GM12874 (cell line): ENCODE results near the gene ACSM4.

Experiments used
- CTCF ChIP-seq: IDR thresholded peaks from 2 replicates; pipeline ENCODE4 v1.5.1; 2011; ENCODE audit warnings: low read depth, mild to moderate bottlenecking, control low read depth, low read length, moderate library complexity; ENCODE audit not compliant: insufficient read depth

Gene ACSM4

GRCh38 chr12:7304456-7304855 is 584 bp downstream of the ACSM4 start:
- no peak for TF ChIP-seq CTCF

GRCh38 chr12:7310070-7310469 is 6.2 kb downstream of the ACSM4 start:
- TF ChIP-seq CTCF, result no peak

- TF ChIP-seq CTCF, result no peak
Observed at GRCh38 chr12:7319930-7320329, 16.1 kb downstream of the ACSM4 start.

- no peak for TF ChIP-seq CTCF
Observed at GRCh38 chr12:7321624-7322023, 17.8 kb downstream of the ACSM4 start.

- no peak for TF ChIP-seq CTCF
Observed at GRCh38 chr12:7322599-7322998, 18.7 kb downstream of the ACSM4 start.

- TF ChIP-seq CTCF, result no peak
Observed at GRCh38 chr12:7324176-7324575, 20.3 kb downstream of the ACSM4 start.

GRCh38 chr12:7327918-7328317 is 24.0 kb downstream of the ACSM4 start:
- TF ChIP-seq CTCF, result no peak

- no peak for TF ChIP-seq CTCF
Observed at GRCh38 chr12:7339675-7340074, 35.8 kb downstream of the ACSM4 start.
